Jurkat, Clone E6-1 (cell line): Measurements from ENCODE around the gene CCL17.
"Not testable (repeated sequence)": the region's sequence is repeated elsewhere in the genome, so short reads cannot be mapped to it uniquely, and the experiment has no call there.

ENCODE experiments used
- DNase-seq: peaks from one replicate; pipeline ENCODE4 v3.0.0-alpha.2; 2011; ENCODE audit warnings: low read depth, low spot score
- H3K4me3 ChIP-seq: 2 replicates; pipeline ENCODE4 v1.5.1; 2011; ENCODE audit warnings: mild to moderate bottlenecking, low read length, control low read depth, moderate library complexity

Gene CCL17

GRCh38 chr16:57422026-57422944 lies 17.7 kb downstream of the CCL17 start:
- no peak for DNase-seq
- H3K4me3 ChIP-seq, result no peak overlapping the region

GRCh38 chr16:57423152-57423551 lies 18.6 kb downstream of the CCL17 start:
- DNase-seq, result no peak
- no peak overlapping the region for H3K4me3 ChIP-seq

- H3K4me3 ChIP-seq, result no peak overlapping the region
- DNase-seq, result no peak
Measured at GRCh38 chr16:57424583-57424982, 20.0 kb downstream of the CCL17 start.

GRCh38 chr16:57426356-57426755 lies 21.8 kb downstream of the CCL17 start:
- no peak overlapping the region for H3K4me3 ChIP-seq
- DNase-seq, result no peak

- no peak overlapping the region for H3K4me3 ChIP-seq
- DNase-seq, result no peak
Measured at GRCh38 chr16:57427307-57427706, 22.7 kb downstream of the CCL17 start.

GRCh38 chr16:57427824-57428223 lies 23.3 kb downstream of the CCL17 start:
- no peak overlapping the region for H3K4me3 ChIP-seq
- no peak for DNase-seq

GRCh38 chr16:57430955-57431354 lies 26.4 kb downstream of the CCL17 start:
- no peak for DNase-seq
- H3K4me3 ChIP-seq, result no peak overlapping the region

- H3K4me3 ChIP-seq, result no peak overlapping the region
- no peak for DNase-seq
Measured at GRCh38 chr16:57432505-57432904, 27.9 kb downstream of the CCL17 start.

- no peak overlapping the region for H3K4me3 ChIP-seq
Measured at GRCh38 chr16:57432989-57433388, 28.4 kb downstream of the CCL17 start.

GRCh38 chr16:57434003-57434402 lies 29.4 kb downstream of the CCL17 start:
- no peak overlapping the region for H3K4me3 ChIP-seq
- DNase-seq, result no peak

More at GRCh38 chr16:57432989-57433388, 28.4 kb downstream of the CCL17 start:
- no peak for DNase-seq

- no peak overlapping the region for H3K4me3 ChIP-seq
- DNase-seq, result no peak
Measured at GRCh38 chr16:57435838-57436237, 31.3 kb downstream of the CCL17 start.

GRCh38 chr16:57439947-57440346 lies 35.4 kb downstream of the CCL17 start:
- not testable (repeated sequence) for DNase-seq, H3K4me3 ChIP-seq

GRCh38 chr16:57440551-57440950 lies 36.0 kb downstream of the CCL17 start:
- H3K4me3 ChIP-seq, DNase-seq: not testable (repeated sequence)

- DNase-seq, result no peak
Measured at GRCh38 chr16:57444711-57445110, 40.1 kb downstream of the CCL17 start.

GRCh38 chr16:57445510-57445909 lies 40.9 kb downstream of the CCL17 start:
- no peak overlapping the region for H3K4me3 ChIP-seq
- DNase-seq, result no peak

More at GRCh38 chr16:57444711-57445110, 40.1 kb downstream of the CCL17 start:
- no peak overlapping the region for H3K4me3 ChIP-seq

GRCh38 chr16:57446531-57447185 lies 42.1 kb downstream of the CCL17 start:
- DNase-seq, result no peak
- peak overlapping the region; percentile 96 for H3K4me3 ChIP-seq

- DNase-seq, result peak; percentile 87
Measured at GRCh38 chr16:57447186-57447962, 42.8 kb downstream of the CCL17 start, which contains the start of the genes CIAPIN1 and COQ9. Gene CIAPIN1 (minus strand): TSS chr16:57447385. CDS start chr16:57440928, 6,457 bp downstream. Gene COQ9 (plus strand): TSS chr16:57447479. CDS start chr16:57447506, 27 bp downstream.

GRCh38 chr16:57452021-57452420 lies 47.5 kb downstream of the CCL17 start:
- no peak for DNase-seq
- no peak overlapping the region for H3K4me3 ChIP-seq

More at GRCh38 chr16:57447186-57447962, 42.8 kb downstream of the CCL17 start, which contains the start of the genes CIAPIN1 and COQ9:
- H3K4me3 ChIP-seq, result peak within 1 kb of the TSS; percentile 96
